ENCODE data around the gene NKIRAS2.
"Not testable (repeated sequence)": the region's sequence is repeated elsewhere in the genome, so short reads cannot be mapped to it uniquely, and the experiment has no call there.

DNA sequence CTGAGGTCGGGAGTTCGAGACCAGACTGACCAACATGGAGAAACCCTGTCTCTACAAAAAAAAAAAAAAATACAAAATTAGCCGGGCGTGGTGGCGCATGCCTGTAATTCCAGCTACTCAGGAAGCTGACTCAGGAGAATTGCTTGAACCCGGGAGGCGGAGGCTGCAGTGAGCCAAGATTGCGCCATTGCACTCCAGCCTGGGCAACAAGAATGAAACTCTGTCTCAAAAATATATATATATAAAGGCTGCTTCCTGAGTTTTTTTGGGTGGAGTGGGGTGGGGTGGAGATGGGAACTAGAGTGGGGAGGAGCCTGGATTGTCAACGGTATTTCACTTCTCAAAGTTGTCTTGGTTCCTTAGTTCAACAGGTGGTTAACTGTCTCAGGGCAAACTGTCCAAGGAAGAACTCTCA lies 9.6 kb upstream of the NKIRAS2 start:
- TF ChIP-seq YY1 (IDR thresholded peaks at IDR 0.05; ENCODE audit: insufficient read depth, insufficient read length); SUZ12 (IDR thresholded peaks at IDR 0.05; ENCODE audit: extremely low read depth, insufficient read depth, insufficient read length): not testable (repeated sequence)

Data from NT2/D1 (cell line).